Upper lobe of right lung (tissue), 1 donor: ENCODE results near the gene PCDHGB3. TPM values are rescaled to one million over a fixed set of nuclear protein-coding genes. Genes with fewer than 3 reads are reported as not detected.
"Not testable (repeated sequence)": the region's sequence is repeated elsewhere in the genome, so short reads cannot be mapped to it uniquely, and the experiment has no call there.

Experiments used
- ATAC-seq: fragments of 200-7000 bp; cut with Tn5 transposase; one replicate; pipeline ENCODE4 v1.9.1; 2020; ENCODE audit warnings: mild to moderate bottlenecking, moderate library complexity
- DNase-seq: peaks from one replicate; pipeline ENCODE4 v3.0.0-alpha.2; 2020
- H3K27ac ChIP-seq: fragments of 200-600 bp; one replicate; pipeline ENCODE4 v1.8.0; 2022
- H3K27me3 ChIP-seq: fragments of 200-600 bp; one replicate; pipeline ENCODE4 v1.8.0; 2022; ENCODE audit warnings: mild to moderate bottlenecking
- H3K36me3 ChIP-seq: fragments of 200-600 bp; one replicate; pipeline ENCODE4 v1.8.0; 2022
- H3K4me1 ChIP-seq: fragments of 200-600 bp; one replicate; pipeline ENCODE4 v1.8.0; 2022
- H3K4me3 ChIP-seq: fragments of 200-600 bp; one replicate; pipeline ENCODE4 v1.8.0; 2022; ENCODE audit warnings: mild to moderate bottlenecking
- H3K9me3 ChIP-seq: fragments of 200-600 bp; one replicate; pipeline ENCODE4 v1.8.0; 2022
- CTCF ChIP-seq: fragments of 200-600 bp; IDR thresholded peaks from one replicate; pipeline ENCODE4 v1.8.0; 2022; ENCODE audit warnings: antibody characterized with exemption
- intact Hi-C: fragments of 100-400 bp; cut with DNase I; formaldehyde crosslinking; loops from one replicate; pipeline ENCODE4 v1.11.0; 2022
- total RNA-seq: library from RNA; stranded (reverse); fragmentation: NEBNext Ultra II Directional; extraction: Animal tissue kit (Norgen Biotek cat#: 25700); gene quantifications from one replicate; pipeline ENCODE4 v1.2.1, GENCODE V29; 2021
- donor health status: DM: no; HTN: yes; CAD: no; lungs with severe emphysema.

The PCDHGB3 gene
- total RNA-seq, 1 donor from 2014 or later: 2.6 TPM

DNA sequence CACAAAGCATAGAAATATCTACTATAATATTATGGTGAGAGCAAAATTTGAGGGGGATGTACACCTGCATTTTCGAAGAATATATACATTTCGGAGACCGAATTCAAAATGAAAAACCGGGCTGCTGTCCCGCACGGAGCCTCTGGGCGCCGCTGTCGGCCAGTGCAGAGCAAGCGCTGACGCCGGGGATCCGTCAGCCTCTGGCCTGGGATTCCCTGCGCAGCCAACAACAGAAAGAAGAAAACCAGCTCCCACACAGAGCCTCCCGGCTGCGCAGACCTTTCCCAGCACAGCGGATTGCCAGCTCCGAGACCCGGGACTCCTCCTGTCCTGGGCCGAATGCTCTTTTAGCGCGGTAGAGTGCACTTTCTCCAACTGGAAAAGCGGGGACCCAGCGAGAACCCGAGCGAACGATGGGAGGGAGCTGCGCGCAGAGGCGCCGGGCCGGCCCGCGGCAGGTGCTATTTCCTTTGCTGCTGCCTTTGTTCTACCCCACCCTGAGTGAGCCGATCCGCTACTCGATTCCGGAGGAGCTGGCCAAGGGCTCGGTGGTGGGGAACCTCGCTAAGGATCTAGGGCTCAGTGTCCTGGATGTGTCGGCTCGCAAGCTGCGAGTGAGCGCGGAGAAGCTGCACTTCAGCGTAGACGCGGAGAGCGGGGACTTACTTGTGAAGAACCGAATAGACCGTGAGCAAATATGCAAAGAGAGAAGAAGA, 37.9 kb downstream of the PCDHGB3 start, which contains the start of gene PCDHGB6:
Gene PCDHGB6 (plus strand): TSS at position 232 of the 716 bp plus-strand sequence. CDS start 182 bp downstream, at position 414.
- H3K36me3 ChIP-seq, intact Hi-C loops, H3K27ac ChIP-seq, H3K4me1 ChIP-seq: not testable (repeated sequence)
- peak within 1 kb of the TSS; percentile 42 for H3K4me3 ChIP-seq
- DNase-seq: peak; percentile 80
- ATAC-seq: peak; percentile 95
- TF ChIP-seq CTCF: peak; percentile 60
- H3K9me3 ChIP-seq: peaks cover 40% of the 10 kb centered on the region
- peaks cover 11% of the 10 kb centered on the region for H3K27me3 ChIP-seq

DNA sequence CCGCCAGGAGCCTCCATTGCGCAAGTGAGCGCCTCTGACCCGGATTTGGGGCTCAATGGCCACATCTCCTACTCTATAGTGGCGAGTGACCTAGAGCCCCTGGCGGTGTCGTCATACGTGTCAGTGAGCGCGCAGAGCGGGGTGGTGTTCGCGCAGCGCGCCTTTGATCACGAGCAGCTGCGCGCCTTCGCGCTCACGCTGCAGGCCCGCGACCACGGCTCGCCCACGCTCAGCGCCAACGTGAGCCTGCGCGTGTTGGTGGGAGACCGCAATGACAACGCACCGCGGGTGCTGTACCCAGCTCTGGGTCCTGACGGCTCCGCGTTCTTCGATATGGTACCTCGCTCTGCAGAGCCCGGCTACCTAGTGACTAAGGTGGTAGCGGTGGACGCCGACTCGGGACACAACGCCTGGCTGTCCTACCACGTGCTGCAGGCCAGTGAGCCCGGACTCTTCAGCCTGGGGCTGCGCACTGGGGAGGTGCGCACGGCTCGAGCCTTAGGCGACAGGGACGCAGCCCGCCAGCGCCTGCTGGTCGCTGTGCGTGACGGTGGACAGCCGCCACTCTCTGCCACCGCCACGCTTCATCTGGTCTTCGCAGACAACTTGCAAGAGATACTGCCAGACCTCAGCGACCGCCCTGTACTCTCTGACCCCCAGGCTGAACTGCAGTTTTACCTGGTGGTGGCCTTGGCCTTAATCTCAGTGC, 39.7 kb downstream of the PCDHGB3 start:
- ATAC-seq: no peak
- H3K27me3 ChIP-seq: peaks cover 11% of the 10 kb centered on the region

DNA sequence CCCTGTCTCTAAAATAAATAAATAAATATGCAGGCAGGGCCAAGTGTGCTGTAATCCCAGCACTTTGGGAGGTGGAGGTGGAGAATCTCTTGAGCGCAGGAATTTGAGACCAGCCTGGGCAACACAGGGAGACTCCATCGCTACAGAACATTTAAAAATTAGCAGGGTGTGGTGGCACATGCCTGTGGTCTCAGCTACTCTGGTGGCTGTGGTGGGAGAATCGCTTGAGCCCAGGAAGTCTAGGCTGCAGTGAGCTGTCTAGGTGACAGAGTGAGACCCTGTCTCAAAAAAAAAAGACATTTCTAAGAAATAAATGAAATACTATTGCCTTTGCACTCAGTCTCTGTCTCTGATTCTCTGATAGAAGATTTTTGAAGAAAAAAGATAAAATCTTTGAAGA, 41.5 kb downstream of the PCDHGB3 start:
- no peaks in the 10 kb centered on the region for H3K4me1 ChIP-seq
- H3K36me3 ChIP-seq: no peaks in the 10 kb centered on the region
- H3K4me3 ChIP-seq: no peak overlapping the region
- intact Hi-C loops: no loop called here
- no peak for TF ChIP-seq CTCF
- peaks cover 11% of the 10 kb centered on the region for H3K27me3 ChIP-seq
- peaks cover 49% of the 10 kb centered on the region for H3K9me3 ChIP-seq
- DNase-seq: no peak
- H3K27ac ChIP-seq: no peak overlapping the region
- no peak for ATAC-seq

More for the DNA sequence above, 39.7 kb downstream of the PCDHGB3 start:
- Histone ChIP-seq H3K4me3 (no peak overlapping the region), H3K9me3 (peaks cover 50% of the 10 kb centered on the region), H3K36me3 (no peaks in the 10 kb centered on the region), H3K27ac (no peak overlapping the region), H3K4me1 (no peaks in the 10 kb centered on the region)
- TF ChIP-seq CTCF: no peak
- intact Hi-C loops: no loop called here
- no peak for DNase-seq

- Histone ChIP-seq H3K9me3 (peaks cover 55% of the 10 kb centered on the region), H3K27me3 (peaks cover 11% of the 10 kb centered on the region), H3K4me3 (peak within 1 kb of the TSS; percentile 39), H3K4me1 (no peaks in the 10 kb centered on the region), H3K27ac (no peak within 1 kb of the TSS), H3K36me3 (no peaks in the 10 kb centered on the region)
- intact Hi-C loops: no loop called here
- ATAC-seq: peak; percentile 79
- TF ChIP-seq CTCF: peak; percentile 56
- no peak for DNase-seq
These were observed 43.0 kb downstream of the PCDHGB3 start, which contains the start of gene PCDHGA10 for GRCh38 chr5:141412854-141413539. TSS of gene PCDHGA10 (plus strand) at chr5:141412987. CDS start at chr5:141413176, 189 bp downstream.

DNA sequence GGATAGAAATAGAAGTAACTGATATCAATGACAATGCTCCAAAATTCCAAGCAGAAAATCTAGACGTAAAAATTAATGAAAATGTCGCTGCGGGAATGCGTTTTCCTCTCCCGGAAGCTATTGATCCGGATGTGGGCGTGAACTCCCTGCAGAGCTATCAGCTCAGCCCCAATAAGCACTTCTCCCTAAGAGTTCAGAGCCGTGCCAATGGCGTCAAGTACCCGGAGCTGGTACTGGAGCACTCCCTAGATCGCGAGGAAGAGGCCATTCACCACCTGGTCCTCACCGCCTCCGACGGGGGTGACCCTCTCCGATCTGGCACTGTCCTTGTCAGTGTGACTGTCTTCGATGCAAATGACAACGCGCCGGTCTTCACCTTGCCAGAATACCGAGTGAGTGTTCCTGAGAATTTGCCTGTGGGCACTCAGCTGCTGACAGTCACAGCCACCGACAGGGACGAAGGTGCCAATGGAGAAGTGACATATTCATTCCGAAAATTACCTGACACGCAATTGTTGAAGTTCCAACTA, 43.6 kb downstream of the PCDHGB3 start:
- peaks cover 53% of the 10 kb centered on the region for H3K9me3 ChIP-seq
- peak overlapping the region; percentile 39 for H3K4me3 ChIP-seq
- DNase-seq: no peak
- H3K27ac ChIP-seq: no peak overlapping the region
- no peaks in the 10 kb centered on the region for H3K4me1 ChIP-seq
- H3K36me3 ChIP-seq: no peaks in the 10 kb centered on the region
- no peak for TF ChIP-seq CTCF
- intact Hi-C loops: no loop called here
- no peak for ATAC-seq
- peaks cover 11% of the 10 kb centered on the region for H3K27me3 ChIP-seq

DNA sequence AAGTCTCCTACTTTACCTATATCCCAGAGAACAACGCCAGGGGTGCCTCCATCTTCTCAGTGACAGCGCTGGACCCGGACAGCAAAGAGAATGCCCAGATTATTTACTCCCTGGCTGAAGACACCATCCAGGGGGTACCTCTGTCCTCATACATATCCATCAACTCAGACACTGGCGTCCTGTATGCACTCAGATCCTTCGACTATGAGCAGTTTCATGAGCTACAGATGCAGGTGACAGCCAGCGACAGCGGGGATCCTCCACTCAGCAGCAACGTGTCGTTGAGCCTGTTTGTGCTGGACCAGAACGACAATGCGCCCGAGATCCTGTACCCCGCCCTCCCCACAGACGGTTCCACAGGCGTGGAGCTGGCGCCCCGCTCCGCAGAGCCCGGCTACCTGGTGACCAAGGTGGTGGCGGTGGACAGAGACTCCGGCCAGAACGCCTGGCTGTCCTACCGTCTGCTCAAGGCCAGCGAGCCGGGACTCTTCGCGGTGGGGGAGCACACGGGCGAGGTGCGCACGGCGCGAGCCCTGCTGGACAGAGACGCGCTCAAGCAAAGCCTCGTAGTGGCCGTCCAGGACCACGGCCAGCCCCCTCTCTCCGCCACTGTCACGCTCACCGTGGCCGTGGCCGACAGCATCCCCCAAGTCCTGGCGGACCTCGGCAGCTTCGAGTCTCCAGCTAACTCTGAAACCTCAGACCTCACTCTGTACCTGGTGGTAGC, 44.7 kb downstream of the PCDHGB3 start:
- H3K4me3 ChIP-seq, H3K36me3 ChIP-seq, H3K27ac ChIP-seq, DNase-seq, H3K4me1 ChIP-seq, ATAC-seq, intact Hi-C loops: not testable (repeated sequence)
- Histone ChIP-seq H3K9me3 (peaks cover 53% of the 10 kb centered on the region), H3K27me3 (peaks cover 16% of the 10 kb centered on the region)

- intact Hi-C loops, ATAC-seq: not testable (repeated sequence)
- H3K27me3 ChIP-seq: peaks cover 12% of the 10 kb centered on the region
These were observed 45.2 kb downstream of the PCDHGB3 start for GRCh38 chr5:141415275-141415618.

More at GRCh38 chr5:141415275-141415618, 45.2 kb downstream of the PCDHGB3 start:
- H3K9me3 ChIP-seq: peaks cover 55% of the 10 kb centered on the region
- not testable (repeated sequence) for H3K4me3 ChIP-seq, H3K4me1 ChIP-seq, DNase-seq, H3K36me3 ChIP-seq, H3K27ac ChIP-seq
